H9 (cell line): ENCODE data around the gene FAXDC2. TPM values are rescaled to one million over a fixed set of nuclear protein-coding genes. Genes with fewer than 3 reads are reported as not detected.

Experiments used
- DNase-seq: peaks from one replicate; pipeline ENCODE4 v3.0.0-alpha.2; 2017
- H2AFZ ChIP-seq: one replicate; pipeline ENCODE4 v1.6.1; 2013; ENCODE audit warnings: mild to moderate bottlenecking, low read length, control low read depth, moderate library complexity
- H2AK5ac ChIP-seq: 2 replicates; pipeline ENCODE4 v1.6.1; 2013; ENCODE audit warnings: low read length, control low read depth, mixed read lengths; ENCODE audit not compliant: insufficient read length
- H2BK120ac ChIP-seq: one replicate; pipeline ENCODE4 v1.6.1; 2013; ENCODE audit warnings: low read depth, mild to moderate bottlenecking, low read length, control low read depth, inconsistent platforms; ENCODE audit not compliant: poor library complexity, severe bottlenecking
- H2BK12ac ChIP-seq: 2 replicates; pipeline ENCODE4 v1.6.1; 2013; ENCODE audit warnings: low read length, control low read depth, mixed read lengths, low read depth; ENCODE audit not compliant: insufficient read length
- H2BK15ac ChIP-seq: 2 replicates; pipeline ENCODE4 v1.6.1; 2013; ENCODE audit warnings: low read depth, low read length, control low read depth
- H2BK20ac ChIP-seq: one replicate; pipeline ENCODE4 v1.6.1; 2013; ENCODE audit warnings: low read depth, mild to moderate bottlenecking, low read length, control low read depth, inconsistent platforms; ENCODE audit not compliant: poor library complexity, severe bottlenecking
- H2BK5ac ChIP-seq: 2 replicates; pipeline ENCODE4 v1.6.1; 2013; ENCODE audit warnings: low read length, control low read depth, mixed read lengths; ENCODE audit not compliant: insufficient read length
- H3K14ac ChIP-seq: 2 replicates; pipeline ENCODE4 v1.6.1; 2013; ENCODE audit warnings: low read length, control low read depth; ENCODE audit not compliant: insufficient read depth
- H3K18ac ChIP-seq: 2 replicates; pipeline ENCODE4 v1.6.1; 2013; ENCODE audit warnings: low read depth, mild to moderate bottlenecking, mixed read lengths, low read length, control low read depth; ENCODE audit not compliant: insufficient read length
- H3K23ac ChIP-seq: 2 replicates; pipeline ENCODE4 v1.6.1; 2013; ENCODE audit warnings: low read length, control low read depth, mixed read lengths, low read depth; ENCODE audit not compliant: insufficient read length
- H3K23me2 ChIP-seq: 2 replicates; pipeline ENCODE4 v1.6.1; 2013; ENCODE audit warnings: low read depth, mild to moderate bottlenecking, mixed read lengths, low read length, control low read depth; ENCODE audit not compliant: insufficient read length, poor library complexity, severe bottlenecking
- H3K27ac ChIP-seq: 2 replicates; pipeline ENCODE4 v1.5.1; 2013; ENCODE audit warnings: low read length, control low read depth, mixed read lengths, low read depth; ENCODE audit not compliant: insufficient read length
- H3K27me3 ChIP-seq: 2 replicates; pipeline ENCODE4 v1.6.1; 2013; ENCODE audit warnings: low read length, control low read depth, inconsistent platforms; ENCODE audit not compliant: insufficient read depth
- H3K4ac ChIP-seq: 2 replicates; pipeline ENCODE4 v1.6.1; 2013; ENCODE audit warnings: low read depth, mild to moderate bottlenecking, control low read depth, inconsistent platforms, low read length, moderate library complexity
- H3K4me1 ChIP-seq: 2 replicates; pipeline ENCODE4 v1.6.1; 2013; ENCODE audit warnings: low read length, control low read depth, inconsistent platforms; ENCODE audit not compliant: insufficient read depth
- H3K4me2 ChIP-seq: 2 replicates; pipeline ENCODE4 v1.6.1; 2013; ENCODE audit warnings: low read length, control low read depth, mixed read lengths; ENCODE audit not compliant: insufficient read length, insufficient read depth
- H3K56ac ChIP-seq: 2 replicates; pipeline ENCODE4 v1.6.1; 2013; ENCODE audit warnings: low read depth, mild to moderate bottlenecking, mixed read lengths, low read length, control low read depth; ENCODE audit not compliant: insufficient read length
- H3K79me1 ChIP-seq: 2 replicates; pipeline ENCODE4 v1.6.1; 2013; ENCODE audit warnings: low read depth, mild to moderate bottlenecking, moderate library complexity, low read length, control low read depth, inconsistent platforms; ENCODE audit not compliant: insufficient read depth, poor library complexity, severe bottlenecking
- H3K79me2 ChIP-seq: 2 replicates; pipeline ENCODE4 v1.6.1; 2013; ENCODE audit warnings: low read length, control low read depth, inconsistent platforms; ENCODE audit not compliant: insufficient read depth
- H3K9ac ChIP-seq: 2 replicates; pipeline ENCODE4 v1.6.1; 2013; ENCODE audit warnings: low read length, control low read depth, mixed read lengths; ENCODE audit not compliant: insufficient read length; ENCODE audit errors: extremely low read depth
- H3K9me3 ChIP-seq: one replicate; pipeline ENCODE4 v1.6.1; 2013; ENCODE audit warnings: low read depth, low read length, inconsistent platforms; ENCODE audit not compliant: control insufficient read depth
- H3T11ph ChIP-seq: one replicate; pipeline ENCODE4 v1.6.1; 2013; ENCODE audit warnings: mild to moderate bottlenecking, low read length, control low read depth, inconsistent platforms
- H4K20me1 ChIP-seq: one replicate; pipeline ENCODE4 v1.6.1; 2013; ENCODE audit not compliant: control insufficient read depth, insufficient read length, insufficient read depth
- H4K5ac ChIP-seq: 2 replicates; pipeline ENCODE4 v1.6.1; 2013; ENCODE audit warnings: low read depth, mild to moderate bottlenecking, mixed read lengths, low read length, control low read depth; ENCODE audit not compliant: insufficient read length
- H4K8ac ChIP-seq: replicated peaks from 2 replicates; pipeline ENCODE4 v1.6.1; 2013; ENCODE audit warnings: low read length, control low read depth, mixed read lengths, low read depth; ENCODE audit not compliant: insufficient read length
- H4K91ac ChIP-seq: 2 replicates; pipeline ENCODE4 v1.6.1; 2013; ENCODE audit warnings: low read depth, mild to moderate bottlenecking, moderate library complexity, mixed read lengths, low read length, control low read depth; ENCODE audit not compliant: insufficient read length
- H3K27ac Mint-ChIP-seq, 3 experiments: 2 replicates in 2 of 3; 3 replicates in 1 of 3; pipeline ENCODE4 v1.8.0; 2020 to 2021; ENCODE audit warnings: mixed read lengths in 3 of 3, mild to moderate bottlenecking in 1 of 3, moderate library complexity in 1 of 3
- H3K27me3 Mint-ChIP-seq: 2 replicates; pipeline ENCODE4 v1.8.0; 2021; ENCODE audit warnings: low read depth, mild to moderate bottlenecking, moderate library complexity, mixed read lengths
- H3K36me3 Mint-ChIP-seq, 3 experiments: 2 replicates in 2 of 3; 3 replicates in 1 of 3; pipeline ENCODE4 v1.8.0; 2020 to 2021; ENCODE audit warnings: low read depth in 3 of 3, mixed read lengths in 3 of 3; ENCODE audit not compliant: insufficient read depth in 1 of 3
- H3K4me1 Mint-ChIP-seq, 2 experiments: 2 replicates each; pipeline ENCODE4 v1.8.0; 2020; ENCODE audit warnings: mixed read lengths in 2 of 2
- H3K4me3 Mint-ChIP-seq, 2 experiments: 2 replicates in 1 of 2; 3 replicates in 1 of 2; pipeline ENCODE4 v1.8.0; 2020 to 2021; ENCODE audit warnings: mild to moderate bottlenecking in 2 of 2, mixed read lengths in 2 of 2, moderate library complexity in 1 of 2
- H3K9me3 Mint-ChIP-seq, 2 experiments: 2 replicates in 1 of 2; 3 replicates in 1 of 2; pipeline ENCODE4 v1.8.0; 2020; ENCODE audit warnings: mild to moderate bottlenecking in 2 of 2, mixed read lengths in 2 of 2, moderate library complexity in 1 of 2
- WGBS: extraction: QIAGEN DNeasy Blood & Tissue Kit; methylation state at CpG from one replicate; pipeline ENCODE4 v1.1.7; 2013; ENCODE audit warnings: missing lambda C conversion rate, low lambda C conversion rate, mixed read lengths; ENCODE audit not compliant: insufficient read length; ENCODE audit errors: extremely low coverage; 5-methylcytosine and 5-hydroxymethylcytosine counted together
- total RNA-seq: library from RNA; stranded (reverse); gene quantifications from 2 replicates; pipeline ENCODE4 v1.2.1, GENCODE V29; 2021
- TF ChIP-seq, protein P1 (sequence below): fragments of 200-600 bp; sonication (generic); conservative IDR thresholded peaks from 3 replicates; pipeline ENCODE4 v1.8.0; 2021; ENCODE audit warnings: antibody characterized with exemption, mild to moderate bottlenecking

Gene FAXDC2
- total RNA-seq, 1 experiment from 2014 or later, result 3.0 TPM

- H4K8ac ChIP-seq, result no peak overlapping the region
- no peak overlapping the region for H2BK5ac ChIP-seq
- H3K79me2 ChIP-seq, result no peaks in the 10 kb centered on the region
- no peaks in the 10 kb centered on the region for H3K27me3 ChIP-seq
- H2AK5ac ChIP-seq, result no peak overlapping the region
- H3K79me1 ChIP-seq, result peaks cover 3% of the 10 kb centered on the region
- TF ChIP-seq, protein P1, sequence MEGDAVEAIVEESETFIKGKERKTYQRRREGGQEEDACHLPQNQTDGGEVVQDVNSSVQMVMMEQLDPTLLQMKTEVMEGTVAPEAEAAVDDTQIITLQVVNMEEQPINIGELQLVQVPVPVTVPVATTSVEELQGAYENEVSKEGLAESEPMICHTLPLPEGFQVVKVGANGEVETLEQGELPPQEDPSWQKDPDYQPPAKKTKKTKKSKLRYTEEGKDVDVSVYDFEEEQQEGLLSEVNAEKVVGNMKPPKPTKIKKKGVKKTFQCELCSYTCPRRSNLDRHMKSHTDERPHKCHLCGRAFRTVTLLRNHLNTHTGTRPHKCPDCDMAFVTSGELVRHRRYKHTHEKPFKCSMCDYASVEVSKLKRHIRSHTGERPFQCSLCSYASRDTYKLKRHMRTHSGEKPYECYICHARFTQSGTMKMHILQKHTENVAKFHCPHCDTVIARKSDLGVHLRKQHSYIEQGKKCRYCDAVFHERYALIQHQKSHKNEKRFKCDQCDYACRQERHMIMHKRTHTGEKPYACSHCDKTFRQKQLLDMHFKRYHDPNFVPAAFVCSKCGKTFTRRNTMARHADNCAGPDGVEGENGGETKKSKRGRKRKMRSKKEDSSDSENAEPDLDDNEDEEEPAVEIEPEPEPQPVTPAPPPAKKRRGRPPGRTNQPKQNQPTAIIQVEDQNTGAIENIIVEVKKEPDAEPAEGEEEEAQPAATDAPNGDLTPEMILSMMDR, result no peak
- no peak overlapping the region for H3K14ac ChIP-seq
- H3K4me2 ChIP-seq, result no peak overlapping the region
- no peak overlapping the region; a peak in 1 of 7 replicates for H3K27ac Mint-ChIP-seq
- no peak overlapping the region for H3K4ac ChIP-seq
- no CpG with 5 or more reads among the region's 3 CpGs for WGBS
- no peak overlapping the region for H2BK20ac ChIP-seq
- H4K91ac ChIP-seq, result no peak overlapping the region
- H4K20me1 ChIP-seq, result no peaks in the 10 kb centered on the region
- H3K18ac ChIP-seq, result no peak overlapping the region
- H3K36me3 Mint-ChIP-seq, result peaks cover 75 to 97% (median 95%) of the 10 kb centered on the region in 3 experiments; a peak in 6 of 7 replicates
- H3K9me3 ChIP-seq, result no peaks in the 10 kb centered on the region
- H4K5ac ChIP-seq, result no peak overlapping the region
- H2AFZ ChIP-seq, result no peak overlapping the region
- H3K27ac ChIP-seq, result no peak overlapping the region
- H3T11ph ChIP-seq, result no peak overlapping the region
- no peaks in the 10 kb centered on the region; the same call in 1 of the 2 replicates for H3K27me3 Mint-ChIP-seq
- no peaks in the 10 kb centered on the region for H3K23me2 ChIP-seq
- H3K56ac ChIP-seq, result no peak overlapping the region
- H2BK15ac ChIP-seq, result no peak overlapping the region
- no peaks in the 10 kb centered on the region for H3K9me3 Mint-ChIP-seq
- no peaks in the 10 kb centered on the region for H3K4me1 Mint-ChIP-seq
- no peak overlapping the region for H3K4me3 Mint-ChIP-seq
- H3K4me1 ChIP-seq, result no peaks in the 10 kb centered on the region
- no peak overlapping the region for H3K9ac ChIP-seq
- no peak overlapping the region for H2BK12ac ChIP-seq
- no peak for DNase-seq
- H2BK120ac ChIP-seq, result no peak overlapping the region
- no peak overlapping the region for H3K23ac ChIP-seq
Measured at GRCh38 chr5:154801083-154801482, 49.3 kb downstream of the FAXDC2 start.
